GM18505 (cell line): ENCODE measurements around the gene AFAP1L1.

ENCODE experiments used
- ATAC-seq: cut with Tn5 transposase; IDR thresholded peaks from one replicate; pipeline ENCODE4 v1.9.1; 2021; ENCODE audit not compliant: unreplicated experiment
- POLR2A ChIP-seq: IDR thresholded peaks from 4 replicates; pipeline ENCODE4 v1.6.1; 2011; ENCODE audit warnings: borderline replicate concordance; ENCODE audit not compliant: insufficient read depth, insufficient read length; ENCODE audit errors: extremely low read depth

Gene AFAP1L1

GRCh38 chr5:149301049-149301743 lies 29.5 kb downstream of the AFAP1L1 start:
- ATAC-seq, result no peak
- TF ChIP-seq POLR2A, result no peak

- no peak for ATAC-seq
- no peak for TF ChIP-seq POLR2A
Measured at GRCh38 chr5:149301744-149302380, 30.2 kb downstream of the AFAP1L1 start.

GRCh38 chr5:149302641-149303040 lies 31.0 kb downstream of the AFAP1L1 start:
- TF ChIP-seq POLR2A, result no peak
- no peak for ATAC-seq

- no peak for TF ChIP-seq POLR2A
Measured at GRCh38 chr5:149303210-149303609, 31.6 kb downstream of the AFAP1L1 start.

GRCh38 chr5:149304195-149305078 lies 32.8 kb downstream of the AFAP1L1 start:
- no peak for ATAC-seq
- TF ChIP-seq POLR2A, result no peak

More at GRCh38 chr5:149303210-149303609, 31.6 kb downstream of the AFAP1L1 start:
- ATAC-seq, result no peak

- no peak for ATAC-seq
- no peak for TF ChIP-seq POLR2A
Measured at GRCh38 chr5:149309354-149309753, 37.7 kb downstream of the AFAP1L1 start.

- no peak for ATAC-seq
- TF ChIP-seq POLR2A, result no peak
Measured at GRCh38 chr5:149310488-149310887, 38.8 kb downstream of the AFAP1L1 start.

GRCh38 chr5:149310947-149311658 lies 39.4 kb downstream of the AFAP1L1 start:
- no peak for TF ChIP-seq POLR2A
- no peak for ATAC-seq

- TF ChIP-seq POLR2A, result no peak
- ATAC-seq, result no peak
Measured at GRCh38 chr5:149313151-149313841, 41.6 kb downstream of the AFAP1L1 start.

- no peak for TF ChIP-seq POLR2A
- no peak for ATAC-seq
Measured at GRCh38 chr5:149314571-149315111, 43.0 kb downstream of the AFAP1L1 start.

- ATAC-seq, result no peak
- TF ChIP-seq POLR2A, result no peak
Measured at GRCh38 chr5:149315753-149316152, 44.1 kb downstream of the AFAP1L1 start.
